Tibial artery (tissue), 4 donors: ENCODE measurements around the gene IGLL5.

ENCODE experiments used
- DNase-seq, 2 donors: peaks; one replicate each; pipeline ENCODE4 v3.0.0-alpha.2; 2019
- H3K27ac ChIP-seq, 2 donors: fragments of 200-600 bp; sonication (generic) in 1 of 2; 1 replicate in 1 of 2; 2 replicates in 1 of 2; pipeline ENCODE4 v1.5.1; 2018 to 2019; ENCODE audit warnings: mild to moderate bottlenecking in 1 of 2
- H3K27me3 ChIP-seq, 2 donors: fragments of 200-600 bp; sonication (generic) in 1 of 2; one replicate each; pipeline versions ENCODE4 v1.5.1 to v1.6.0; 2016 to 2019
- H3K36me3 ChIP-seq, 3 donors: fragments of 200-600 bp; sonication (generic) in 2 of 3; one replicate each; pipeline ENCODE4 v1.5.1; 2016 to 2019; ENCODE audit warnings: mild to moderate bottlenecking in 2 of 3
- H3K4me1 ChIP-seq, 4 donors: fragments of 200-600 bp; sonication (generic) in 2 of 4; 1 replicate in 3 of 4; 2 replicates in 1 of 4; pipeline ENCODE4 v1.5.1; 2016 to 2019
- H3K4me3 ChIP-seq, 2 donors: fragments of 200-600 bp; sonication (generic) in 1 of 2; 1 replicate in 1 of 2; 2 replicates in 1 of 2; pipeline ENCODE4 v1.5.1; 2018 to 2019; ENCODE audit warnings: mild to moderate bottlenecking in 2 of 2
- H3K9me3 ChIP-seq, 3 donors: fragments of 200-600 bp; sonication (generic) in 1 of 3; one replicate each; pipeline ENCODE4 v1.5.1; 2016 to 2019
- CTCF ChIP-seq, 2 experiments: fragments of 200-600 bp in 1 of 2; fragments of 450-650 bp in 1 of 2; IDR thresholded peaks; one replicate each; pipeline ENCODE4 v1.5.1; 2017 to 2019; ENCODE audit warnings: antibody characterized with exemption in 2 of 2, mild to moderate bottlenecking in 1 of 2, moderate library complexity in 1 of 2
- intact Hi-C: fragments of 100-400 bp; cut with DNase I; formaldehyde crosslinking; loops from one replicate; pipeline ENCODE4 v1.15.0; 2023; ENCODE audit warnings: low total_unique reads

The IGLL5 gene

GRCh38 chr22:22851969-22852368 lies 35.6 kb upstream of the IGLL5 start:
- Histone ChIP-seq H3K9me3 (no peaks in the 10 kb centered on the region), H3K27me3 (peaks cover 0 to 54% of the 10 kb centered on the region in 2 donors), H3K4me3 (no peak overlapping the region), H3K36me3 (no peaks in the 10 kb centered on the region), H3K4me1 (no peaks in the 10 kb centered on the region), H3K27ac (no peak overlapping the region)
- intact Hi-C loops: loop anchor here (10.0 kb wide), 2 partner anchors 103 to 273 kb away; no protein-coding TSS in a partner anchor
- no peak for DNase-seq
- no peak for TF ChIP-seq CTCF (IDR thresholded peaks at IDR 0.05)

- intact Hi-C loops: loop anchor here (10.0 kb wide), 2 partner anchors 101 to 271 kb away; no protein-coding TSS in a partner anchor
- H3K27ac ChIP-seq: no peak overlapping the region
Observed at GRCh38 chr22:22853713-22854112, 33.9 kb upstream of the IGLL5 start.

GRCh38 chr22:22854466-22854865 lies 33.1 kb upstream of the IGLL5 start:
- DNase-seq: no peak
- H3K27ac ChIP-seq: no peak overlapping the region
- no peaks in the 10 kb centered on the region for H3K4me1 ChIP-seq
- no peak for TF ChIP-seq CTCF (IDR thresholded peaks at IDR 0.05)
- intact Hi-C loops: loop anchor here (10.0 kb wide), 2 partner anchors 100 to 270 kb away; no protein-coding TSS in a partner anchor
- no peaks in the 10 kb centered on the region for H3K36me3 ChIP-seq
- no peak overlapping the region for H3K4me3 ChIP-seq
- peaks cover 0 to 49% of the 10 kb centered on the region in 2 donors for H3K27me3 ChIP-seq
- H3K9me3 ChIP-seq: no peaks in the 10 kb centered on the region

More at GRCh38 chr22:22853713-22854112, 33.9 kb upstream of the IGLL5 start:
- Histone ChIP-seq H3K36me3 (no peaks in the 10 kb centered on the region), H3K4me3 (no peak overlapping the region), H3K9me3 (no peaks in the 10 kb centered on the region), H3K4me1 (no peaks in the 10 kb centered on the region), H3K27me3 (peaks cover 0 to 54% of the 10 kb centered on the region in 2 donors)
- no peak for TF ChIP-seq CTCF (IDR thresholded peaks at IDR 0.05)
- DNase-seq: no peak

- H3K4me3 ChIP-seq: no peak overlapping the region
- H3K36me3 ChIP-seq: no peaks in the 10 kb centered on the region
- no peaks in the 10 kb centered on the region for H3K9me3 ChIP-seq
- TF ChIP-seq CTCF (IDR thresholded peaks at IDR 0.05): no peak
- intact Hi-C loops: loop anchor here (10.0 kb wide), 2 partner anchors 100 to 270 kb away; no protein-coding TSS in a partner anchor
- no peaks in the 10 kb centered on the region for H3K4me1 ChIP-seq
- no peak for DNase-seq
- peaks cover 0 to 49% of the 10 kb centered on the region in 2 donors for H3K27me3 ChIP-seq
- H3K27ac ChIP-seq: no peak overlapping the region
Observed at GRCh38 chr22:22855085-22855484, 32.5 kb upstream of the IGLL5 start.

- no peak overlapping the region for H3K4me3 ChIP-seq
- no peak for DNase-seq
Observed at GRCh38 chr22:22855617-22856308, 31.9 kb upstream of the IGLL5 start.

More at GRCh38 chr22:22855617-22856308, 31.9 kb upstream of the IGLL5 start:
- TF ChIP-seq CTCF (IDR thresholded peaks at IDR 0.05): peak in 1 of 2 experiments; percentile 14
- Histone ChIP-seq H3K9me3 (no peaks in the 10 kb centered on the region), H3K27me3 (peaks cover 0 to 49% of the 10 kb centered on the region in 2 donors), H3K36me3 (no peaks in the 10 kb centered on the region), H3K27ac (no peak overlapping the region), H3K4me1 (no peaks in the 10 kb centered on the region)
- intact Hi-C loops: loop anchor here (10.0 kb wide), 2 partner anchors 99 to 269 kb away; no protein-coding TSS in a partner anchor
